Gastroesophageal sphincter (tissue), 4 donors: ENCODE measurements around the gene ALPI. TPM values are rescaled to one million over a fixed set of nuclear protein-coding genes. Genes with fewer than 3 reads are reported as not detected.

Source experiments
- ATAC-seq: fragments of 150-250 bp; one replicate; pipeline ENCODE4 v1.9.1; 2016; ENCODE audit warnings: mild to moderate bottlenecking, moderate library complexity
- H3K27ac ChIP-seq, 4 donors: fragments of 200-600 bp; sonication (generic) in 3 of 4; 1 replicate in 3 of 4; 2 replicates in 1 of 4; pipeline ENCODE4 v1.5.1; 2016 to 2019
- H3K27me3 ChIP-seq: fragments of 200-600 bp; sonication (generic); one replicate; pipeline ENCODE4 v1.5.1; 2019
- H3K36me3 ChIP-seq, 2 donors: fragments of 200-600 bp; sonication (generic); one replicate each; pipeline ENCODE4 v1.5.1; 2019; ENCODE audit warnings: control low read depth in 1 of 2
- H3K4me1 ChIP-seq, 3 donors: fragments of 200-600 bp; sonication (generic); 1 replicate in 2 of 3; 2 replicates in 1 of 3; pipeline ENCODE4 v1.5.1; 2016 to 2019; ENCODE audit warnings: control low read depth in 2 of 3
- H3K4me3 ChIP-seq, 2 donors: fragments of 200-600 bp; sonication (generic); one replicate each; pipeline ENCODE4 v1.5.1; 2019; ENCODE audit warnings: mild to moderate bottlenecking in 1 of 2, moderate library complexity in 1 of 2
- H3K9me3 ChIP-seq, 3 donors: fragments of 200-600 bp; sonication (generic); one replicate each; pipeline ENCODE4 v1.5.1; 2017 to 2019; ENCODE audit warnings: control low read depth in 2 of 3
- CTCF ChIP-seq, 4 experiments: fragments of 200-600 bp in 2 of 4; fragments of 450-650 bp in 2 of 4; sonication (generic) in 1 of 4; IDR thresholded peaks; one replicate each; pipeline ENCODE4 v1.5.1; 2017 to 2019; ENCODE audit warnings: antibody characterized with exemption in 4 of 4, mild to moderate bottlenecking in 2 of 4, moderate library complexity in 2 of 4
- EP300 ChIP-seq: sonication (generic); formaldehyde crosslinking; IDR thresholded peaks from one replicate; pipeline ENCODE4 v1.6.1; 2017; ENCODE audit warnings: antibody characterized with exemption, mild to moderate bottlenecking
- POLR2A ChIP-seq, 2 donors: fragments of 450-650 bp; IDR thresholded peaks; one replicate each; pipeline ENCODE4 v1.6.1; 2017; ENCODE audit warnings: antibody characterized with exemption in 2 of 2, mild to moderate bottlenecking in 2 of 2, moderate library complexity in 1 of 2
- POLR2AphosphoS5 ChIP-seq: sonication (generic); formaldehyde crosslinking; IDR thresholded peaks from one replicate; pipeline ENCODE4 v1.6.1; 2017; ENCODE audit warnings: antibody characterized with exemption
- WGBS, 2 donors: methylation state at CpG; one replicate each; pipeline ENCODE4 v1.1.5; 2018; ENCODE audit warnings: low coverage in 1 of 2; 5-methylcytosine and 5-hydroxymethylcytosine counted together
- total RNA-seq, 4 donors: library from RNA; depleted of rRNA; stranded (reverse); fragments of >200 nt; gene quantifications; one replicate each; pipeline ENCODE4 v1.1.0, GENCODE V29; 2016

Gene ALPI
- total RNA-seq, 4 donors from 2014 or later = not detected

DNA sequence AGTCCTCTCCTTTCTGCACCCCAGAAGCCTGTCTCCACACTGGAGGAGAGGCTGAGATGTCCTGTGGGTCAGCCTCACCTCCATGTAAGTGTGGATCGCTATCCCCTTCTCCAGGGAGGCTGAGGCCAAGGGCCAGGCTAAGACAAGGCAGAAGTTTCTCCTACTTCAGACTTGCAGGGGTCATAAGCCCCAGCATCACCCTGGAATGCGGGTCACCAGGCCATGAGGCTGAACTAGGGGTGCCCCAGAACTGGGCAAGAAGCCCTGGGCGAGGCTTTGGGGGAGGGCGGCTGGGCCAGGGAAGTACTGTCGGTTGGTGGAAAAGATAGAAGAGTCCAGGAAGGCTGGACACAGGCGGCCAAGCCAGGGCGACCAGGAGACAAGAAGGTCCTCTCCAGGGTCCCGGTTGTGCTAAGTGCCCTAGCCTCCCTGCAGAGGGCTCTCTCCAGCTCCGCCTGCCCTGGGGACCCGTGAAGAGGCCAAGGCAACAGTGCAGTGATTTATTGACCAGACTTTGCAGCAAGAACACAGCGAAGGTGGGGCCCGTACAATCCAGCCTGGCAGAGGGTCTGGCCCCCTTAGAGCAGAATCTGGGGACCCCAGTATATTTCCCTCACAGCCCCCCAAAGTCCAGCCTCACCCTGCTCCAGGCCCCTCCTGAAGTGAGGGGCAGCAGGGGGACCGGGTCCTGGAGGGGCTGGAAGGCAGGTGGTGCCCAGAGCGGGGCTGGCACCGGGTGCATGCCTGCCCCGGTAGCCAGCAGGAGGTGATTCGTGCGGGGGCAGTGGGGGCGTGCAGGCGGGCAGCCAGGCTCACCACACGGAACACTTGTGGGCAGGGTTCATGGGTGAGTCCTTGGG, 23.6 kb downstream of the ALPI start:
- Histone ChIP-seq H3K9me3 (no peaks in the 10 kb centered on the region), H3K36me3 (no peaks in the 10 kb centered on the region), H3K27me3 (peaks cover 77% of the 10 kb centered on the region), H3K27ac (no peak overlapping the region), H3K4me3 (no peak overlapping the region), H3K4me1 (no peaks in the 10 kb centered on the region)
- TF ChIP-seq EP300 = no peak
- no peak for TF ChIP-seq CTCF (IDR thresholded peaks at IDR 0.05)
- TF ChIP-seq POLR2A (IDR thresholded peaks at IDR 0.05) = no peak
- WGBS, 2 donors = 76% methylated on average over 8 of the region's 21 CpGs; no CpG with 5 or more reads in 1 of the 2 donors
- ATAC-seq = no peak

GRCh38 chr2:232480201-232481190, 24.5 kb downstream of the ALPI start:
- peaks cover 77% of the 10 kb centered on the region for H3K27me3 ChIP-seq
- H3K36me3 ChIP-seq = no peaks in the 10 kb centered on the region
- ATAC-seq = no peak
- peaks cover 0 to 3% (median 0%) of the 10 kb centered on the region in 3 donors for H3K4me1 ChIP-seq
- no CpG with 5 or more reads among the region's 26 CpGs for whole genome bisulfite sequencing, 2 donors
- H3K4me3 ChIP-seq = no peak overlapping the region
- TF ChIP-seq EP300 (no peak), POLR2A (IDR thresholded peaks at IDR 0.05) (no peak), POLR2AphosphoS5 (no peak), CTCF (IDR thresholded peaks at IDR 0.05) (no peak)
- no peaks in the 10 kb centered on the region for H3K9me3 ChIP-seq
- no peak overlapping the region for H3K27ac ChIP-seq

DNA sequence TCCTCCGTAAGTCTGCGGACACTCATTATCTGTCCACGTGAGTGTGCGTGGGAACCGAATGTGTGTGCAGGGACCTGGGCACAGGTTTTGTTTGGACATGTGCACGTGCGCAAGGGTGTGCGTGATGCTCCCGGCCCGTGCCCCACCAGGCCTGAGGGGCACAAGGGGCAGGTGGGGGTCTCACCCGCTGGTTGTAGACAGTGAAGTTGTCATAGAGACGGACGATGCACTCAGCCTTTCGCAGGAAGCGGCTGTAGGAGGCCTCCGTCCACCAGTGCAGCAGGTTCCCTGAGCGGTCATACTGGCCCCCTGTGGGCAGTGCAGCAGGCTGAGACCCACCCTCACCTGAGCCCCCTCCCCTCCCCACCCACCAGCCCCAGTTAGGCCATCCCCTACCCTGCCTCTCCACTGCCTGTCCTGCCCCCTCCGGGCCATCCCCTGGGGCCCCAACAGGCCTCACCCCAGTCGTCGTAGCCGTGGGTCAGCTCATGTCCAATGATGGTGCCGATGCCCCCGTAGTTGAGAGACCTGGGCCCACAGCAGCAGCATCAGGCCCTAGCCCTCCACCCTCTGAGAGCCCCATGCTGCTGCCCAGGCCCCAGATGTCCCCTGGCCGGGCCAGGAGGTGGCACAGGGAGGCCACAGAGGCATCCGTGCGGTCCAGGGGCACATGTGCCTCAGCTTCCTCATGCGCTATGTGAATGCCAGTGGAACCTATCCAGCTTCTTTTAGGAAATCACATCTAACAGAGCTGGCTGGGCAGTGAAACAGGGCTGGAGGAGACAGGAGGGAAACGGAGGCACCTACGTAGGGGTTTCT, 25.6 kb downstream of the ALPI start:
- TF ChIP-seq POLR2AphosphoS5 (no peak), CTCF (IDR thresholded peaks at IDR 0.05) (no peak), EP300 (no peak), POLR2A (IDR thresholded peaks at IDR 0.05) (no peak)
- no peak overlapping the region for H3K27ac ChIP-seq
- 70 to 77% methylated on average over 2 to 8 of the region's 29 CpGs for WGBS, 2 donors
- no peaks in the 10 kb centered on the region for H3K36me3 ChIP-seq
- H3K4me1 ChIP-seq = peaks cover 0 to 14% (median 0%) of the 10 kb centered on the region in 3 donors
- peaks cover 79% of the 10 kb centered on the region for H3K27me3 ChIP-seq
- no peak for ATAC-seq
- no peak overlapping the region for H3K4me3 ChIP-seq
- H3K9me3 ChIP-seq = no peaks in the 10 kb centered on the region

DNA sequence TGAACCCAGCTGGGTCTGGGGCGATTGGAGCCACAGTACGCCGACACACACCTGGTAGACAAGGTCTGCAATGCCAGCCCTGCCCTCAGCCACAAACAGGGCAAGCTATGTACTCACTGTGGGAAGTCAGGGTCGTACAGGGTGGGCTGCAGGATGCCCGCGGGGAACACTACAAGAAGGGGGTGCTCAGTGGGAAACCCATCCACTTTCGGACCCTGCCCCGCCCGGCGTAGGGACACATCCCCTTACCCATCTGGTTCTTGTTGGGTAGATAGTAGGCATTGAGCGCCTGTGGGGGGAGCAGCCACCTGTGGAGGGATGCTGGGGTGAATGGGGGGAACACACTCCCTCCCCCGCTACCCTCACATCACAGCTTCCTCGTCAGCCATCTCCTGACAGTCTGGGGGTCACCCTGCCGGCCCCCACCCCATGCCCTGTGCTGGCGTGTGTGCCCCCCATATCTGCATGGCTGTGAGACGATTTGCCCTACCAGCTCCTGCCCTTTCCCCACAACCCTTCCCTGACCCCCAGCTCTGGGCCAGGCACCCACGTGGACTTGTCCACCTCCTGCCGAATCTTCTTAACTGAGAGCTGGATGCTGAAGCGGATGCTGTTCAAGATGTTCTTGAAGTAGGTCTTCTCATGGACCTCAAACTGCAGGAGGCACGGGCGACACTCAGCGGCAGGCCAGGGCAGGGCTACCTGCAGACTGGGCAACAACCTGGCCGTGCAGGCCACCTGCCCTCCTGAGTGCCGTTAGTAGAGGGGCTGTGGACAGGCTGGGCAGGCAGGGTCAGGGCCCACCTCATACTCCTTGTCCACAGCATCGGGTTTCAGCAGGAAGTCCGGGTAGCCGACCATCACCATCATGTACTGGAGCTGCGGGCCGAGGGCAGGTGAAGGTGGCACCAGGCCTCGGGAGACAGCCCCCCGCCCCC, 26.6 kb downstream of the ALPI start:
- Histone ChIP-seq H3K9me3 (no peaks in the 10 kb centered on the region), H3K27me3 (peaks cover 82% of the 10 kb centered on the region), H3K4me1 (peaks cover 0 to 24% (median 4%) of the 10 kb centered on the region in 3 donors), H3K27ac (no peak overlapping the region), H3K4me3 (no peak overlapping the region), H3K36me3 (no peaks in the 10 kb centered on the region)
- WGBS, 2 donors = 86% methylated on average over 4 to 9 of the region's 31 CpGs
- TF ChIP-seq EP300 (no peak), POLR2A (IDR thresholded peaks at IDR 0.05) (no peak), POLR2AphosphoS5 (no peak), CTCF (IDR thresholded peaks at IDR 0.05) (no peak)
- no peak for ATAC-seq
